Measurements from ENCODE around the gene CLDND1.

DNA sequence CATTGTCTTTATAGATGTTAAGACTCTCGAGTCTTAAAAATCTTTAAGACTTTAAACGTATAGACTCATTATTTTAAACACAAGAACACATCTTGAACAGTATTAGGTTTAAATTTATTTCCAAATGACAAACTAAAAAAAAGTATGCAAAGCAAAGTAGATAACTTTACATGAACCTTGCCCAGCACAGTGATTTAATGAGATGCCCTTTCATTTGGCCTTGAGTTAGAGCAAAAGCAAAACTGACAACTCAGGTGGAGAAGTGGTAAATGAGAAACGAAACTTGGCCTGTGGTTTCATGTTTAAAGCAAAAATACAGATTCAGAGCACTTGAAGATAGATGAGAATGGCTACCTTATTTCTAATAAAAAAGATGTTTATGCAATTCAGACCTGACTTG is 17.6 kb upstream of the CLDND1 start:
- TF ChIP-seq POLR2AphosphoS5 (IDR thresholded peaks at IDR 0.05; ENCODE audit: low read depth, low read length): no peak
- TF ChIP-seq, protein P1, sequence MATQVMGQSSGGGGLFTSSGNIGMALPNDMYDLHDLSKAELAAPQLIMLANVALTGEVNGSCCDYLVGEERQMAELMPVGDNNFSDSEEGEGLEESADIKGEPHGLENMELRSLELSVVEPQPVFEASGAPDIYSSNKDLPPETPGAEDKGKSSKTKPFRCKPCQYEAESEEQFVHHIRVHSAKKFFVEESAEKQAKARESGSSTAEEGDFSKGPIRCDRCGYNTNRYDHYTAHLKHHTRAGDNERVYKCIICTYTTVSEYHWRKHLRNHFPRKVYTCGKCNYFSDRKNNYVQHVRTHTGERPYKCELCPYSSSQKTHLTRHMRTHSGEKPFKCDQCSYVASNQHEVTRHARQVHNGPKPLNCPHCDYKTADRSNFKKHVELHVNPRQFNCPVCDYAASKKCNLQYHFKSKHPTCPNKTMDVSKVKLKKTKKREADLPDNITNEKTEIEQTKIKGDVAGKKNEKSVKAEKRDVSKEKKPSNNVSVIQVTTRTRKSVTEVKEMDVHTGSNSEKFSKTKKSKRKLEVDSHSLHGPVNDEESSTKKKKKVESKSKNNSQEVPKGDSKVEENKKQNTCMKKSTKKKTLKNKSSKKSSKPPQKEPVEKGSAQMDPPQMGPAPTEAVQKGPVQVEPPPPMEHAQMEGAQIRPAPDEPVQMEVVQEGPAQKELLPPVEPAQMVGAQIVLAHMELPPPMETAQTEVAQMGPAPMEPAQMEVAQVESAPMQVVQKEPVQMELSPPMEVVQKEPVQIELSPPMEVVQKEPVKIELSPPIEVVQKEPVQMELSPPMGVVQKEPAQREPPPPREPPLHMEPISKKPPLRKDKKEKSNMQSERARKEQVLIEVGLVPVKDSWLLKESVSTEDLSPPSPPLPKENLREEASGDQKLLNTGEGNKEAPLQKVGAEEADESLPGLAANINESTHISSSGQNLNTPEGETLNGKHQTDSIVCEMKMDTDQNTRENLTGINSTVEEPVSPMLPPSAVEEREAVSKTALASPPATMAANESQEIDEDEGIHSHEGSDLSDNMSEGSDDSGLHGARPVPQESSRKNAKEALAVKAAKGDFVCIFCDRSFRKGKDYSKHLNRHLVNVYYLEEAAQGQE (IDR thresholded peaks at IDR 0.05; ENCODE audit: insufficient read depth in 1 of 2, low read depth in 2 of 2, low read length in 1 of 2): no peak
- TF ChIP-seq, protein P2, sequence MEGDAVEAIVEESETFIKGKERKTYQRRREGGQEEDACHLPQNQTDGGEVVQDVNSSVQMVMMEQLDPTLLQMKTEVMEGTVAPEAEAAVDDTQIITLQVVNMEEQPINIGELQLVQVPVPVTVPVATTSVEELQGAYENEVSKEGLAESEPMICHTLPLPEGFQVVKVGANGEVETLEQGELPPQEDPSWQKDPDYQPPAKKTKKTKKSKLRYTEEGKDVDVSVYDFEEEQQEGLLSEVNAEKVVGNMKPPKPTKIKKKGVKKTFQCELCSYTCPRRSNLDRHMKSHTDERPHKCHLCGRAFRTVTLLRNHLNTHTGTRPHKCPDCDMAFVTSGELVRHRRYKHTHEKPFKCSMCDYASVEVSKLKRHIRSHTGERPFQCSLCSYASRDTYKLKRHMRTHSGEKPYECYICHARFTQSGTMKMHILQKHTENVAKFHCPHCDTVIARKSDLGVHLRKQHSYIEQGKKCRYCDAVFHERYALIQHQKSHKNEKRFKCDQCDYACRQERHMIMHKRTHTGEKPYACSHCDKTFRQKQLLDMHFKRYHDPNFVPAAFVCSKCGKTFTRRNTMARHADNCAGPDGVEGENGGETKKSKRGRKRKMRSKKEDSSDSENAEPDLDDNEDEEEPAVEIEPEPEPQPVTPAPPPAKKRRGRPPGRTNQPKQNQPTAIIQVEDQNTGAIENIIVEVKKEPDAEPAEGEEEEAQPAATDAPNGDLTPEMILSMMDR (IDR thresholded peaks at IDR 0.05): no peak
- TF ChIP-seq SIN3A (IDR thresholded peaks at IDR 0.05; ENCODE audit: borderline replicate concordance, insufficient read depth, low read depth, low read length): no peak

All from Panc1 (cell line).